Trophoblast cell (in vitro differentiated cells and primary cell): ENCODE results near the gene DTNB.
A peak's percentile ranks its signal among the peaks of the same experiment; 100 is the strongest.

Experiments used
- DNase-seq, 2 donors: peaks; one replicate each; pipeline ENCODE4 v3.0.0-alpha.2; 2016
- H2AFZ ChIP-seq: 2 replicates; pipeline ENCODE4 v1.6.1; 2013; ENCODE audit warnings: low read length, moderate library complexity, mild to moderate bottlenecking; ENCODE audit not compliant: insufficient read depth, poor library complexity
- H2AK5ac ChIP-seq: 2 replicates; pipeline ENCODE4 v1.6.1; 2013; ENCODE audit warnings: mild to moderate bottlenecking, low read length
- H2BK120ac ChIP-seq: 2 replicates; pipeline ENCODE4 v1.6.1; 2013; ENCODE audit warnings: low read length, mild to moderate bottlenecking, moderate library complexity; ENCODE audit not compliant: insufficient read depth, poor library complexity
- H2BK12ac ChIP-seq: 2 replicates; pipeline ENCODE4 v1.6.1; 2013; ENCODE audit warnings: mild to moderate bottlenecking, low read length, moderate library complexity
- H2BK5ac ChIP-seq: 2 replicates; pipeline ENCODE4 v1.6.1; 2013; ENCODE audit warnings: low read length, low read depth, moderate library complexity, mild to moderate bottlenecking; ENCODE audit not compliant: poor library complexity
- H3K14ac ChIP-seq: 2 replicates; pipeline ENCODE4 v1.6.1; 2013; ENCODE audit warnings: mild to moderate bottlenecking, low read length
- H3K18ac ChIP-seq: 2 replicates; pipeline ENCODE4 v1.6.1; 2013; ENCODE audit warnings: mild to moderate bottlenecking, low read length
- H3K23ac ChIP-seq: 2 replicates; pipeline ENCODE4 v1.6.1; 2013; ENCODE audit warnings: low read length
- H3K27ac ChIP-seq: 2 replicates; pipeline ENCODE4 v1.5.1; 2013; ENCODE audit warnings: low read depth, mild to moderate bottlenecking, inconsistent platforms, low read length, moderate library complexity
- H3K27me3 ChIP-seq: 2 replicates; pipeline ENCODE4 v1.6.1; 2013; ENCODE audit warnings: inconsistent platforms, mild to moderate bottlenecking, low read length, moderate library complexity; ENCODE audit not compliant: insufficient read depth
- H3K36me3 ChIP-seq, 2 experiments: 1 replicate in 1 of 2; 2 replicates in 1 of 2; pipeline ENCODE4 v1.6.1; 2013; ENCODE audit warnings: low read length in 2 of 2, mild to moderate bottlenecking in 2 of 2, moderate library complexity in 1 of 2; ENCODE audit not compliant: insufficient read depth in 2 of 2, control insufficient read depth in 1 of 2
- H3K4ac ChIP-seq: 2 replicates; pipeline ENCODE4 v1.6.1; 2013; ENCODE audit warnings: low read depth, mild to moderate bottlenecking, low read length, moderate library complexity
- H3K4me1 ChIP-seq, 2 experiments: 1 replicate in 1 of 2; 2 replicates in 1 of 2; pipeline ENCODE4 v1.6.1; 2013; ENCODE audit warnings: low read length in 2 of 2, mild to moderate bottlenecking in 2 of 2, moderate library complexity in 1 of 2; ENCODE audit not compliant: insufficient read depth in 2 of 2, control insufficient read depth in 1 of 2
- H3K4me2 ChIP-seq: 2 replicates; pipeline ENCODE4 v1.6.1; 2013; ENCODE audit warnings: inconsistent platforms, mild to moderate bottlenecking, low read length, moderate library complexity
- H3K4me3 ChIP-seq: 2 replicates; pipeline ENCODE4 v1.5.1; 2013; ENCODE audit warnings: mild to moderate bottlenecking, low read depth, low read length, inconsistent platforms
- H3K79me1 ChIP-seq: one replicate; pipeline ENCODE4 v1.6.1; 2013; ENCODE audit warnings: low read length
- H3K79me2 ChIP-seq: 2 replicates; pipeline ENCODE4 v1.6.1; 2013; ENCODE audit warnings: low read length, mild to moderate bottlenecking; ENCODE audit not compliant: control insufficient read depth, insufficient read depth, poor library complexity
- H3K9ac ChIP-seq: 2 replicates; pipeline ENCODE4 v1.6.1; 2013; ENCODE audit warnings: mild to moderate bottlenecking, low read length
- H3K9me3 ChIP-seq: 2 replicates; pipeline ENCODE4 v1.6.1; 2013; ENCODE audit warnings: low read depth, mild to moderate bottlenecking, control low read depth, inconsistent platforms, low read length; ENCODE audit not compliant: insufficient read depth
- H4K12ac ChIP-seq: 2 replicates; pipeline ENCODE4 v1.6.1; 2013; ENCODE audit warnings: low read depth, mild to moderate bottlenecking, low read length, moderate library complexity
- H4K8ac ChIP-seq: 2 replicates; pipeline ENCODE4 v1.6.1; 2013; ENCODE audit warnings: low read depth, mild to moderate bottlenecking, low read length, moderate library complexity
- H4K91ac ChIP-seq: one replicate; pipeline ENCODE4 v1.6.1; 2013; ENCODE audit warnings: low read depth, mild to moderate bottlenecking, low read length, moderate library complexity
- WGBS: extraction: QIAGEN DNeasy Blood & Tissue Kit; methylation state at CpG from one replicate; pipeline ENCODE4 v1.1.7; 2013; ENCODE audit warnings: missing lambda C conversion rate; ENCODE audit not compliant: insufficient read length, insufficient coverage; ENCODE audit errors: extremely low coverage; 5-methylcytosine and 5-hydroxymethylcytosine counted together

The DTNB gene

GRCh38 chr2:25446122-25446521 is 227.3 kb downstream of the DTNB start:
- no peak overlapping the region for H3K4me3 ChIP-seq
- H2BK5ac ChIP-seq, result no peak overlapping the region
- no peak overlapping the region for H4K91ac ChIP-seq
- H3K79me1 ChIP-seq, result no peaks in the 10 kb centered on the region
- no peak overlapping the region for H3K14ac ChIP-seq
- no peak overlapping the region for H2AK5ac ChIP-seq
- H3K4me1 ChIP-seq, result no peaks in the 10 kb centered on the region
- peak overlapping the region; percentile 31 for H2BK12ac ChIP-seq
- H3K27ac ChIP-seq, result no peak overlapping the region
- no peaks in the 10 kb centered on the region for H3K9me3 ChIP-seq
- no peak for DNase-seq
- no peak overlapping the region for H3K9ac ChIP-seq
- H4K12ac ChIP-seq, result no peak overlapping the region
- H3K4me2 ChIP-seq, result no peak overlapping the region
- H4K8ac ChIP-seq, result no peak overlapping the region
- no peaks in the 10 kb centered on the region for H3K36me3 ChIP-seq
- no peaks in the 10 kb centered on the region for H3K27me3 ChIP-seq
- H3K79me2 ChIP-seq, result no peaks in the 10 kb centered on the region
- H2BK120ac ChIP-seq, result peak overlapping the region; percentile 66
- no peak overlapping the region for H2AFZ ChIP-seq
- no peak overlapping the region for H3K23ac ChIP-seq
- H3K18ac ChIP-seq, result no peak overlapping the region
- no CpG with 5 or more reads among the region's 4 CpGs for WGBS
- no peak overlapping the region for H3K4ac ChIP-seq

GRCh38 chr2:25445464-25445863 is 227.9 kb downstream of the DTNB start:
- Histone ChIP-seq H3K9ac (no peak overlapping the region), H4K12ac (no peak overlapping the region), H3K27ac (no peak overlapping the region), H3K27me3 (no peaks in the 10 kb centered on the region), H3K23ac (no peak overlapping the region), H4K8ac (no peak overlapping the region), H3K4ac (no peak overlapping the region), H3K36me3 (no peaks in the 10 kb centered on the region), H4K91ac (no peak overlapping the region), H3K4me1 (no peaks in the 10 kb centered on the region), H2BK5ac (no peak overlapping the region), H3K14ac (no peak overlapping the region), H3K4me2 (no peak overlapping the region), H2BK12ac (no peak overlapping the region), H3K79me1 (no peaks in the 10 kb centered on the region), H2AK5ac (no peak overlapping the region), H3K79me2 (no peaks in the 10 kb centered on the region), H2AFZ (no peak overlapping the region), H3K18ac (no peak overlapping the region), H3K4me3 (no peak overlapping the region), H3K9me3 (no peaks in the 10 kb centered on the region), H2BK120ac (no peak overlapping the region)
- no CpG with 5 or more reads among the region's 8 CpGs for WGBS
- DNase-seq, result peak; percentile 94 to 99

- no peak overlapping the region for H2AK5ac ChIP-seq
- H3K9me3 ChIP-seq, result no peaks in the 10 kb centered on the region
- H2BK12ac ChIP-seq, result no peak overlapping the region
- no peaks in the 10 kb centered on the region for H3K36me3 ChIP-seq
- no peak overlapping the region for H2BK5ac ChIP-seq
- H4K91ac ChIP-seq, result no peak overlapping the region
- H3K79me2 ChIP-seq, result no peaks in the 10 kb centered on the region
- no peak overlapping the region for H3K18ac ChIP-seq
- no peak overlapping the region for H3K23ac ChIP-seq
- H3K4ac ChIP-seq, result no peak overlapping the region
- H3K27ac ChIP-seq, result no peak overlapping the region
- H2AFZ ChIP-seq, result no peak overlapping the region
- H3K4me3 ChIP-seq, result no peak overlapping the region
- no peak overlapping the region for H3K4me2 ChIP-seq
- H4K8ac ChIP-seq, result no peak overlapping the region
- DNase-seq, result no peak
- no peaks in the 10 kb centered on the region for H3K27me3 ChIP-seq
- H3K9ac ChIP-seq, result no peak overlapping the region
- H3K79me1 ChIP-seq, result no peaks in the 10 kb centered on the region
- no peaks in the 10 kb centered on the region for H3K4me1 ChIP-seq
- H3K14ac ChIP-seq, result no peak overlapping the region
- no CpG with 5 or more reads among the region's 8 CpGs for WGBS
- no peak overlapping the region for H2BK120ac ChIP-seq
- H4K12ac ChIP-seq, result no peak overlapping the region
Observed at GRCh38 chr2:25444608-25445270, 228.6 kb downstream of the DTNB start.

- no peak overlapping the region for H2AFZ ChIP-seq
- no peak overlapping the region for H3K27ac ChIP-seq
- H3K9ac ChIP-seq, result no peak overlapping the region
- no peak overlapping the region for H2BK5ac ChIP-seq
- H2BK12ac ChIP-seq, result no peak overlapping the region
- H4K91ac ChIP-seq, result no peak overlapping the region
- H4K8ac ChIP-seq, result no peak overlapping the region
- WGBS, result no CpG with 5 or more reads among the region's 3 CpGs
- no peak overlapping the region for H3K4me3 ChIP-seq
- H3K23ac ChIP-seq, result no peak overlapping the region
- no peaks in the 10 kb centered on the region for H3K27me3 ChIP-seq
- no peak overlapping the region for H3K4ac ChIP-seq
- no peak overlapping the region for H2BK120ac ChIP-seq
- H3K18ac ChIP-seq, result no peak overlapping the region
- H3K79me1 ChIP-seq, result no peaks in the 10 kb centered on the region
- no peak overlapping the region for H3K14ac ChIP-seq
- no peak overlapping the region for H4K12ac ChIP-seq
- H3K4me2 ChIP-seq, result no peak overlapping the region
- H3K4me1 ChIP-seq, result no peaks in the 10 kb centered on the region
- no peaks in the 10 kb centered on the region for H3K9me3 ChIP-seq
- H3K79me2 ChIP-seq, result no peaks in the 10 kb centered on the region
- H3K36me3 ChIP-seq, result no peaks in the 10 kb centered on the region
- no peak overlapping the region for H2AK5ac ChIP-seq
- peak; percentile 61 to 79 for DNase-seq
Observed at GRCh38 chr2:25443766-25444165, 229.6 kb downstream of the DTNB start.
